Liver (tissue), 9 donors: Measurements from ENCODE around the gene RCOR2. TPM values are rescaled to one million over a fixed set of nuclear protein-coding genes. Genes with fewer than 3 reads are reported as not detected.
A peak's percentile ranks its signal among the peaks of the same experiment; 100 is the strongest.

Source experiments
- DNase-seq: peaks from one replicate; pipeline ENCODE4 v3.0.0-alpha.2; 2017; ENCODE audit warnings: low spot score
- H3K27ac ChIP-seq, 2 donors: one replicate each; pipeline ENCODE4 v1.7.0; 2013; ENCODE audit warnings: inconsistent platforms in 2 of 2, low read length in 2 of 2, control low read depth in 1 of 2, low read depth in 1 of 2, mild to moderate bottlenecking in 1 of 2
- H3K27me3 ChIP-seq, 4 donors: one replicate each; pipeline versions ENCODE4 v1.6.1 to v1.7.0; 2013; ENCODE audit warnings: low read length in 3 of 4, inconsistent platforms in 1 of 4, mild to moderate bottlenecking in 1 of 4, moderate library complexity in 1 of 4; ENCODE audit not compliant: control insufficient read depth in 4 of 4, insufficient read depth in 4 of 4
- H3K36me3 ChIP-seq, 4 donors: one replicate each; pipeline versions ENCODE4 v1.6.1 to v1.7.0; 2013; ENCODE audit warnings: low read length in 3 of 4, mild to moderate bottlenecking in 3 of 4, low read depth in 1 of 4, moderate library complexity in 1 of 4; ENCODE audit not compliant: control insufficient read depth in 4 of 4, insufficient read depth in 3 of 4
- H3K4me1 ChIP-seq, 4 donors: one replicate each; pipeline versions ENCODE4 v1.6.1 to v1.7.0; 2013; ENCODE audit warnings: low read length in 3 of 4, mild to moderate bottlenecking in 3 of 4, moderate library complexity in 1 of 4; ENCODE audit not compliant: control insufficient read depth in 4 of 4, insufficient read depth in 4 of 4
- H3K4me3 ChIP-seq, 3 donors: one replicate each; pipeline versions ENCODE4 v1.6.1 to v1.7.0; 2013; ENCODE audit warnings: low read length in 3 of 3, control low read depth in 1 of 3, low read depth in 1 of 3, mild to moderate bottlenecking in 1 of 3
- H3K9ac ChIP-seq, 2 donors: one replicate each; pipeline ENCODE4 v1.7.0; 2013; ENCODE audit warnings: low read length in 2 of 2, mild to moderate bottlenecking in 2 of 2, moderate library complexity in 2 of 2, control low read depth in 1 of 2, low read depth in 1 of 2
- H3K9me3 ChIP-seq, 4 donors: one replicate each; pipeline versions ENCODE4 v1.6.1 to v1.7.0; 2013; ENCODE audit warnings: low read length in 3 of 4; ENCODE audit not compliant: control insufficient read depth in 4 of 4
- ATF3 ChIP-seq: IDR thresholded peaks from 2 replicates; pipeline ENCODE4 v1.6.1; 2016; ENCODE audit warnings: antibody characterized with exemption
- CTCF ChIP-seq: fragments of 150-350 bp; IDR thresholded peaks from 2 replicates; pipeline ENCODE4 v1.5.1; 2017; ENCODE audit warnings: improper control_type of control experiment, low read depth, low read length; ENCODE audit not compliant: missing input control
- EGR1 ChIP-seq, 2 donors: IDR thresholded peaks; 2 replicates each; pipeline ENCODE4 v1.6.1; 2016 to 2018; ENCODE audit warnings: antibody characterized with exemption in 2 of 2, low read depth in 2 of 2
- FOXA1 ChIP-seq: IDR thresholded peaks from 2 replicates; pipeline ENCODE4 v1.6.1; 2016; ENCODE audit warnings: antibody characterized with exemption
- FOXA2 ChIP-seq: IDR thresholded peaks from 2 replicates; pipeline ENCODE4 v1.6.1; 2016; ENCODE audit warnings: antibody characterized with exemption
- HNF4A ChIP-seq, 2 donors: conservative IDR thresholded peaks; 2 replicates each; pipeline ENCODE4 v1.6.1; 2016; ENCODE audit warnings: antibody characterized with exemption in 2 of 2, mild to moderate bottlenecking in 2 of 2
- HNF4G ChIP-seq: IDR thresholded peaks from 2 replicates; pipeline ENCODE4 v1.6.1; 2016; ENCODE audit warnings: antibody characterized with exemption
- JUND ChIP-seq, 2 donors: IDR thresholded peaks; 2 replicates each; pipeline ENCODE4 v1.6.1; 2016; ENCODE audit warnings: antibody characterized with exemption in 2 of 2
- MAX ChIP-seq: IDR thresholded peaks from 2 replicates; pipeline ENCODE4 v1.6.1; 2016; ENCODE audit warnings: antibody characterized with exemption
- NR2F2 ChIP-seq: IDR thresholded peaks from 2 replicates; pipeline ENCODE4 v1.6.1; 2016; ENCODE audit warnings: antibody characterized with exemption
- RAD21 ChIP-seq, 2 donors: IDR thresholded peaks; 2 replicates each; pipeline ENCODE4 v1.6.1; 2016; ENCODE audit warnings: antibody characterized with exemption in 2 of 2, mild to moderate bottlenecking in 2 of 2
- REST ChIP-seq: IDR thresholded peaks from 2 replicates; pipeline ENCODE4 v1.6.1; 2016; ENCODE audit warnings: antibody characterized with exemption, mild to moderate bottlenecking
- TAF1 ChIP-seq: conservative IDR thresholded peaks from 2 replicates; pipeline ENCODE4 v1.6.1; 2016; ENCODE audit warnings: antibody characterized with exemption, mild to moderate bottlenecking
- WGBS: extraction: QIAGEN DNeasy Blood & Tissue Kit; methylation state at CpG from one replicate; pipeline ENCODE4 v1.1.7; 2013; 5-methylcytosine and 5-hydroxymethylcytosine counted together
- polyA plus RNA-seq, 2 donors: library from polyadenylated mRNA; stranded (reverse) in 1 of 2; unstranded in 1 of 2; fragments of 200-250 nt in 1 of 2; fragments of >200 nt in 1 of 2; fragmentation: Nextera tagmentation in 1 of 2; extraction: Ambion mirVana in 1 of 2; gene quantifications; one replicate each; pipeline versions ENCODE4 v1.2.1 to v1.2.3, GENCODE V29; 2013 to 2015
- total RNA-seq, 2 donors: library from RNA; depleted of rRNA; stranded (reverse); fragments of >200 nt; gene quantifications; one replicate each; pipeline ENCODE4 v1.2.3, GENCODE V29; 2014
- donor health status: healthy.
- donor health status: healthy.
- donor health status: healthy.
- donor health status: healthy.
- donor health status: healthy.

The RCOR2 gene
- total and polyA plus RNA-seq, 4 donors = 0.05 to 0.19 TPM; not detected in 2

GRCh38 chr11:63915961-63916836 is 765 bp downstream of the RCOR2 start:
- Histone ChIP-seq H3K36me3 (no peaks in the 10 kb centered on the region), H3K4me1 (peaks cover 12 to 35% (median 24%) of the 10 kb centered on the region in 4 donors), H3K9me3 (no peaks in the 10 kb centered on the region), H3K27ac (no peak overlapping the region), H3K27me3 (peaks cover 0 to 3% (median 0%) of the 10 kb centered on the region in 4 donors), H3K4me3 (peak overlapping the region in 1 of 3 donors; percentile 52), H3K9ac (no peak overlapping the region)
- no peak for TF ChIP-seq JUND (IDR thresholded peaks at IDR 0.05)
- TF ChIP-seq EGR1 (IDR thresholded peaks at IDR 0.05; ENCODE audit: low read depth in 2 of 2) = no peak
- no peak for DNase-seq
- 6% methylated on average over 56 of the region's 56 CpGs for WGBS

- no peak overlapping the region for H3K9ac ChIP-seq
- H3K4me3 ChIP-seq = no peak overlapping the region
- H3K9me3 ChIP-seq = no peaks in the 10 kb centered on the region
- TF ChIP-seq MAX (no peak), JUND (IDR thresholded peaks at IDR 0.05) (no peak), REST (no peak), FOXA1 (no peak), ATF3 (no peak), CTCF (no peak), TAF1 (no peak), FOXA2 (no peak), RAD21 (IDR thresholded peaks at IDR 0.05) (no peak), HNF4G (no peak), HNF4A (conservative IDR thresholded peaks at IDR 0.05) (no peak), EGR1 (IDR thresholded peaks at IDR 0.05; ENCODE audit: low read depth in 2 of 2) (no peak), NR2F2 (no peak)
- H3K27me3 ChIP-seq = peaks cover 0 to 3% (median 0%) of the 10 kb centered on the region in 4 donors
- DNase-seq = no peak
- peaks cover 0 to 1% (median 0%) of the 10 kb centered on the region in 4 donors for H3K36me3 ChIP-seq
- 72% methylated on average over 20 of the region's 20 CpGs for WGBS
- no peak overlapping the region for H3K27ac ChIP-seq
- peaks cover 12 to 30% (median 22%) of the 10 kb centered on the region in 4 donors for H3K4me1 ChIP-seq
Observed at GRCh38 chr11:63914896-63915691, 1.9 kb downstream of the RCOR2 start.
